ENCODE measurements around the gene AGR3.

AGR3 gene

DNA sequence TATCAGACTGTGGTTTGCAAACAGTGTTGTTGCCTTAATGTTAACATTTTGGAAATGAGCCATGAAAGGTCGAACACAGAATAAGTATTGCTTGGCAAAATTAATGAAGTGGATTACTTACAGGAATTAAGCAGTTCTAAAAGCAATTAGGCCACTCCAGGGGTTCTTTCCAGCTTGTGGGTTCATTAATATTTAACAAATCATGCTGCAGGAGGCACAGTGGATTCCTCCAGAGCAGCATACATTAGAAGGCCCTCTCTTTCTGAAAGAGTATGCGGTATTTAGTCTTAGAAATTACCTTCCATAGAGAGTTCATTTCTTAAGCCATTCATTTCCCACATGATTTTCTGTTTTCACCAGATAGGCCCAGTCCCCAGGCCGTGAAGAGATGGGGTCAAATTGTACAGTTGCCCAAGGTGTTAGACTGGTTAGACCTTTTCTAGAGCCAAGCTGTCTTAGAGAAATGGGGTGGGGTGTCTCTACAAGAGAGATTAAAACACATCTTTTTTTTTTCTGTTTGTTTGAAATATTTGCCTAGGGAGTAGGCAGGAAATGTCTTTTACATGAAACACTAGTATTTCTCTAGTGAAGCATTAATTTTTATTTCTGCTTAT lies 40.0 kb upstream of the AGR3 start:
- TF ChIP-seq, protein P1, sequence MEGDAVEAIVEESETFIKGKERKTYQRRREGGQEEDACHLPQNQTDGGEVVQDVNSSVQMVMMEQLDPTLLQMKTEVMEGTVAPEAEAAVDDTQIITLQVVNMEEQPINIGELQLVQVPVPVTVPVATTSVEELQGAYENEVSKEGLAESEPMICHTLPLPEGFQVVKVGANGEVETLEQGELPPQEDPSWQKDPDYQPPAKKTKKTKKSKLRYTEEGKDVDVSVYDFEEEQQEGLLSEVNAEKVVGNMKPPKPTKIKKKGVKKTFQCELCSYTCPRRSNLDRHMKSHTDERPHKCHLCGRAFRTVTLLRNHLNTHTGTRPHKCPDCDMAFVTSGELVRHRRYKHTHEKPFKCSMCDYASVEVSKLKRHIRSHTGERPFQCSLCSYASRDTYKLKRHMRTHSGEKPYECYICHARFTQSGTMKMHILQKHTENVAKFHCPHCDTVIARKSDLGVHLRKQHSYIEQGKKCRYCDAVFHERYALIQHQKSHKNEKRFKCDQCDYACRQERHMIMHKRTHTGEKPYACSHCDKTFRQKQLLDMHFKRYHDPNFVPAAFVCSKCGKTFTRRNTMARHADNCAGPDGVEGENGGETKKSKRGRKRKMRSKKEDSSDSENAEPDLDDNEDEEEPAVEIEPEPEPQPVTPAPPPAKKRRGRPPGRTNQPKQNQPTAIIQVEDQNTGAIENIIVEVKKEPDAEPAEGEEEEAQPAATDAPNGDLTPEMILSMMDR (IDR thresholded peaks at IDR 0.05), result no peak
- no peak for TF ChIP-seq ZFX (IDR thresholded peaks at IDR 0.05; ENCODE audit: borderline replicate concordance)
- no peak overlapping the region for H3K27ac ChIP-seq

DNA sequence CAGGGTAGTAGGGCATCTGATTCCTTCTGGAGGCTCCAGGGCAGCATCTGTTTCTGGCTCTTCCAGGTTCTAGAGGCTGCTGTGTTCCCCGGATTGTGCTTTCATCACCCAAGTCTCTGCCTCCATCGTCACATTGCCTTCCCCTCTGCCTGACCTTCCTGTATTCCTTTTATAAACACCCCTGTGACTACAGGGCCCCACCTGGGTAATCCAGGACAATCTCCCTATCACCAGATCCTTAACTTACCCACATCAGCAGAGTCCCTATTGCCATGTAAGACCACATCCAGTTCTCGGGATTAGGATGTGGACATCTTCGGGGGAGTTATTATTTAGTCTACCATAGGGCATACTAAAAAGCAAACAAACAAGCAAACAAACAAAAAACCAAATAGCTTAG lies 39.4 kb upstream of the AGR3 start:
- TF ChIP-seq ZFX (IDR thresholded peaks at IDR 0.05; ENCODE audit: borderline replicate concordance), result no peak
- TF ChIP-seq, protein P1 (IDR thresholded peaks at IDR 0.05), result no peak
- H3K27ac ChIP-seq, result no peak overlapping the region

DNA sequence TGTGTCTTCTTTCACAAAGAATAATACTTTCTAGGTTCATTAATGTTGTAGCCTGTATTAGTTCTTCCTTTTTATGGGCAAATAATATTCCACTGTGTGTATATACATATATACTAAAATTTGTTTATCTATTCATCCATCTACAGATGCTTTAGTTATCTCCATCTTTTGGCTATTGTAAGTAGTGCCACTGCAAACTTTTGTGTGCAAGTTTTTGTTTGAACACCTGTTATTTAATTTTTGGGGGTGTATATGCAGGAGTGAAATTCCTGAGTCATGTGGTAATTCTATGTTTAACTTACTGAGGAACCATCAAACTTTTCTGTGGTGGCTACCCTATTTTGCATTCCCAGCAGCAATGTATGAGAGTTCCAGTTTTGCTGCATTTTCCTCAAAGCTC lies 37.7 kb upstream of the AGR3 start:
- no peak for TF ChIP-seq ZFX (IDR thresholded peaks at IDR 0.05; ENCODE audit: borderline replicate concordance)
- TF ChIP-seq, protein P1 (IDR thresholded peaks at IDR 0.05), result no peak
- H3K27ac ChIP-seq, result no peak overlapping the region

DNA sequence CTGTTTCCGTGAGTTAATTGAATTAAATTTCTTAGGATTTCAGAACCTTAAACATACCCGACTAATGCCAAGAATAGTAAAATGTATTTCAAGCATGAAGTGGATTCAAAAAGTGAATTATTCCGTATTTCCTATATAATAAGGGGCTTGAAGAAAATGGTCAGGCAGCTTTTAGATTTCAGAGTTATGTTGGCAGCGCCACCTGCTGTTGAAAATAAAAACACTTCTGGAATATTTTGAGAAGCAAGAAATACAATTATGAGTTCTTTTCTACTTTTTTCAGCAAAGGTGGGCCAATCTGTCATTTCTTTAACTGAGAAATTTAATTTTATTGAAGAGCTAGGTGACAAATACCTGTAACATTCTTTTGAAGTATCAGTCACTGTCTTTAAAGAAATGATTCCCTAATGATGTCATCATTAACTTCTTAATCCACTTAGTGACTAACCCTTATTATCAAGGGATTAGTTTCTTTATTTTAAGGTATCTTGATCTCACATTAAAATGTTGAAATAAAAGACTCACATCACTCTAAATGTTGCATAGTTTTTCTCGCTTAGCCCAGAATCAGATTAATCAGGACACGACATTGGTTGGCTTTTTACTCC lies 36.6 kb upstream of the AGR3 start:
- TF ChIP-seq ZFX (IDR thresholded peaks at IDR 0.05; ENCODE audit: borderline replicate concordance), result no peak
- TF ChIP-seq, protein P1 (IDR thresholded peaks at IDR 0.05), result peak; percentile 94
- H3K27ac ChIP-seq, result no peak overlapping the region

DNA sequence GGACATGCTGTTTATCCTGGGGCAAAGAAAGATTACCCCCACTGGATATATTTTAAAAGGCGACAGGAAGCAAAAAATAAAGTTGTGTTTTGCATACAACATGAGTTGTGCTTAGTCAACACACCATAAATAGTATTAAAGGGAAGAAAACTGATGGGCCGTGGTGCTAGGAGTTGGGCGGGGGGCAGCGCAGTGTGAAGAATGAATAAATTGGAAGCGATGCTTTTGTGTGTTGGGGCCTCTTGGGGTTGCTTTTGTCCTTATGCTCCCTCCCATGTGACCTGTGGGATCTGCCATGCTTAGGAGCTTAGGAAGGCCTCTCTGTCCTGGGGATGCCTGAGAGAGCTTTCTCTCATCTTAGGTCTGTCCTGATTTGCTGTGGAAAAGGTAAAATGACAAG lies 35.0 kb upstream of the AGR3 start:
- H3K27ac ChIP-seq, result no peak overlapping the region
- no peak for TF ChIP-seq ZFX (IDR thresholded peaks at IDR 0.05; ENCODE audit: borderline replicate concordance)
- TF ChIP-seq, protein P1 (IDR thresholded peaks at IDR 0.05), result no peak

DNA sequence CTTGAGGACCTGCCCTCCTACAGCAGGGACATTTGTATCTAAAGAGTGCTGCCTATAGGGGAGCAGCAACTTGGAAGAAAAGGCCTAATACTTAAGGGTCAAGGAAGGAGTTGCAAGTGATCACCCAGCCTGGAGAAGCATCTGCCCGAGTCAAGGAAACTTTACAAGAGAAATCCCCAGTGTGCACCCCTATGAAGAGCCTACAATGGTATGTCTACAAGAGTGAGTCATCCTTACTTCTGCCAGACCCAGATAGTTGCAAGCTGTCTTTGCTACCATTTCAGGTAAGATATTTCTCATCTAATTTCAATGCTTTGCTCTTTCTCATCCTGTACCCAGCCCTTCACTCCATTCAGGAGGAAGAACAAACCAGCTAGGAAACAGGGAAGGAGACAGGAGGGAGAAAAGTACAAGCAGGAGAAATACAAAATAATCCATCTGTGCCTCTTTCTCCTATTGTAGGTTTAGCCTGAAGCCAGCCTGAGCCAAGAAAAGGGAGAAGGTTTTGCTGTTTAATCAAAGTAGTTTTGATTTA lies 34.4 kb upstream of the AGR3 start:
- TF ChIP-seq, protein P1 (IDR thresholded peaks at IDR 0.05), result no peak
- TF ChIP-seq ZFX (IDR thresholded peaks at IDR 0.05; ENCODE audit: borderline replicate concordance), result no peak
- H3K27ac ChIP-seq, result no peak overlapping the region

DNA sequence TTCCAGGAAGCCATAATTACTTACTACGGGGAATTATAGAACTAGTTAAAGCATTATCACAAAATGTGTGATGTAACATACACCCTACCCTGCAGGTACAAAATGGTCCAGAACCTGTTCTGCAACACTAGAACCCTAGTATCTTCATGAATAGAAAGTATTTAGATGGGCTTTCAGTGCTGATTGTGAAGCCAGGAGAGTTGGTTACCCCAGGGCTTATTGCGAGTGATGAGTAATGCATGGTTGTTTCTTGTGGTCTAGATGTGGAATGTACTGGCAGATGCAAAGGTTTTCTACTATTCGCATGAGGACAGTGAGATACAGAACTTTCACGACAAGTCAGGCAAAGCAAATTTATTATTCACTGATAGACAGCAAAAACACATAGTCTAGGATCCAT lies 33.6 kb upstream of the AGR3 start:
- TF ChIP-seq, protein P1 (IDR thresholded peaks at IDR 0.05), result no peak
- TF ChIP-seq ZFX (IDR thresholded peaks at IDR 0.05; ENCODE audit: borderline replicate concordance), result no peak
- H3K27ac ChIP-seq, result no peak overlapping the region

All from 22Rv1 (cell line).